ENCODE results near the gene TAOK3.

The TAOK3 gene

DNA sequence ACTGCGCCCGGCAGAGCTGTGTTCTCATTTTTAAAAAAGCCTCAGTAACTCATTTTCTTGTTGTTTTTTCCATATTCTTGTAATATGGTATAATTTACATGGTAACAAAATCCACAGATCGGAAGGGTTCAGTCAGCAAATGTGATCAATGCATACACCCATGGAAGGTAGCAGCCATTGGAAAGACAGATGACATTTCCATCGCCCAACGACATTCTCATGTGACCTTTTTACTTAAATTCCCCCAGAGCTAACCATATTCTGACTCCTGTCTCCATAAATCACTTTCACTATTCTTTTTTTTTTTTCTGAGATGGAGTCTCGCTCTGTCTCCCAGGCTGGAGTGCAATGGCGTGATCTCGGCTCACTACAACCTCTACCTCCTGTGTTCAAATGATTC, 231.9 kb downstream of the TAOK3 start:
- no peak overlapping the region for H2AFZ ChIP-seq (ENCODE audit: low read length)
- no peak overlapping the region for H3K4me2 ChIP-seq (ENCODE audit: low read length)
- no peaks in the 10 kb centered on the region for H4K20me1 ChIP-seq (ENCODE audit: insufficient read depth, low read length)
- peaks cover 12% of the 10 kb centered on the region; the same call in 1 of the 2 replicates for H3K79me2 ChIP-seq (ENCODE audit: insufficient read depth, low read length)
- H3K9me2 ChIP-seq (ENCODE audit: low read depth, low read length), result no peaks in the 10 kb centered on the region
- H3K9ac ChIP-seq (ENCODE audit: low read length), result no peak overlapping the region
- H3K4me3 ChIP-seq (ENCODE audit: low read depth, low read length, poor library complexity, severe bottlenecking), result no peak overlapping the region
- peaks cover 55% of the 10 kb centered on the region for H3K36me3 ChIP-seq (ENCODE audit: insufficient read depth, low read length)
- no peaks in the 10 kb centered on the region for H3K27me3 ChIP-seq (ENCODE audit: insufficient read depth, low read length)
- no peak for TF ChIP-seq EZH2 (IDR thresholded peaks at IDR 0.05; ENCODE audit: borderline replicate concordance, low read length)
- TF ChIP-seq, protein P1, sequence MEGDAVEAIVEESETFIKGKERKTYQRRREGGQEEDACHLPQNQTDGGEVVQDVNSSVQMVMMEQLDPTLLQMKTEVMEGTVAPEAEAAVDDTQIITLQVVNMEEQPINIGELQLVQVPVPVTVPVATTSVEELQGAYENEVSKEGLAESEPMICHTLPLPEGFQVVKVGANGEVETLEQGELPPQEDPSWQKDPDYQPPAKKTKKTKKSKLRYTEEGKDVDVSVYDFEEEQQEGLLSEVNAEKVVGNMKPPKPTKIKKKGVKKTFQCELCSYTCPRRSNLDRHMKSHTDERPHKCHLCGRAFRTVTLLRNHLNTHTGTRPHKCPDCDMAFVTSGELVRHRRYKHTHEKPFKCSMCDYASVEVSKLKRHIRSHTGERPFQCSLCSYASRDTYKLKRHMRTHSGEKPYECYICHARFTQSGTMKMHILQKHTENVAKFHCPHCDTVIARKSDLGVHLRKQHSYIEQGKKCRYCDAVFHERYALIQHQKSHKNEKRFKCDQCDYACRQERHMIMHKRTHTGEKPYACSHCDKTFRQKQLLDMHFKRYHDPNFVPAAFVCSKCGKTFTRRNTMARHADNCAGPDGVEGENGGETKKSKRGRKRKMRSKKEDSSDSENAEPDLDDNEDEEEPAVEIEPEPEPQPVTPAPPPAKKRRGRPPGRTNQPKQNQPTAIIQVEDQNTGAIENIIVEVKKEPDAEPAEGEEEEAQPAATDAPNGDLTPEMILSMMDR (IDR thresholded peaks at IDR 0.05; ENCODE audit: low read length), result no peak
- H3F3A ChIP-seq (ENCODE audit: insufficient read depth, low read length), result no peaks in the 10 kb centered on the region
- H3K9me3 ChIP-seq (ENCODE audit: low read length), result no peaks in the 10 kb centered on the region
- H3K27ac ChIP-seq (ENCODE audit: low read depth, low read length, poor library complexity, severe bottlenecking), result no peak overlapping the region
- H3K4me1 ChIP-seq (ENCODE audit: insufficient read depth, low read length, severe bottlenecking), result peaks cover 11% of the 10 kb centered on the region

DNA sequence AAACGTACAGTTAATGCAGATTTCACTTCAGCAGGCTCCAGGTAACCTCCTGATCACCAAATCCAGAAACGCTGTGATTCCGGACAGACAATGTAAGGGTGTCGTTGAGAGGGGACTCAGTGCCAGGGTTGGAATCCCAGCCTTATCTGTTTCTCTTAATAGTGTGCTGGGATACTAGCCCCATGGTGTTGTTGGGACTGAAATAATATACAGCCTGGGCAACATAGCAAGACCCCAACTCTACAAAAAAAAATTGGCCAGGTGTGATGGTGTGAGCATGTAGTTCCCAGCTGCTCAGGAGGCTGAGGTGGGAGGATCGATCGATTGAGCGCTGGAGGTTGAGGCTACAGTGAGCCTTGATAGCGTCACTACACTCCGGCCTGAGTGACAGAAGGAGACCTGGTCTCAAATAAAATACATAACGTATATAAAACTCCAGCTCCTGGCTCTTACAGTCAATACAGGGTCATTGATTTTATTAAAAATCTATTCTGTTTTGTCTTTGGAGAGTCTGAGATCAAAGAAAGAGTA, 235.5 kb downstream of the TAOK3 start:
- Histone ChIP-seq H3K36me3 (ENCODE audit: insufficient read depth, low read length) (peaks cover 28% of the 10 kb centered on the region), H3K4me3 (ENCODE audit: low read depth, low read length, poor library complexity, severe bottlenecking) (peak overlapping the region; percentile 84), H2AFZ (ENCODE audit: low read length) (no peak overlapping the region), H3K9ac (ENCODE audit: low read length) (peak overlapping the region; percentile 81), H3K4me1 (ENCODE audit: insufficient read depth, low read length, severe bottlenecking) (peaks cover 36% of the 10 kb centered on the region), H3K9me3 (ENCODE audit: low read length) (no peaks in the 10 kb centered on the region), H3K79me2 (ENCODE audit: insufficient read depth, low read length) (peaks cover 12% of the 10 kb centered on the region; the same call in 1 of the 2 replicates), H3K9me2 (ENCODE audit: low read depth, low read length) (no peaks in the 10 kb centered on the region), H3K27me3 (ENCODE audit: insufficient read depth, low read length) (no peaks in the 10 kb centered on the region), H4K20me1 (ENCODE audit: insufficient read depth, low read length) (no peaks in the 10 kb centered on the region), H3K4me2 (ENCODE audit: low read length) (peak overlapping the region; percentile 73), H3F3A (ENCODE audit: insufficient read depth, low read length) (no peaks in the 10 kb centered on the region), H3K27ac (ENCODE audit: low read depth, low read length, poor library complexity, severe bottlenecking) (no peak overlapping the region)
- TF ChIP-seq EZH2 (IDR thresholded peaks at IDR 0.05; ENCODE audit: borderline replicate concordance, low read length), result no peak
- TF ChIP-seq, protein P1 (IDR thresholded peaks at IDR 0.05; ENCODE audit: low read length), result no peak

DNA sequence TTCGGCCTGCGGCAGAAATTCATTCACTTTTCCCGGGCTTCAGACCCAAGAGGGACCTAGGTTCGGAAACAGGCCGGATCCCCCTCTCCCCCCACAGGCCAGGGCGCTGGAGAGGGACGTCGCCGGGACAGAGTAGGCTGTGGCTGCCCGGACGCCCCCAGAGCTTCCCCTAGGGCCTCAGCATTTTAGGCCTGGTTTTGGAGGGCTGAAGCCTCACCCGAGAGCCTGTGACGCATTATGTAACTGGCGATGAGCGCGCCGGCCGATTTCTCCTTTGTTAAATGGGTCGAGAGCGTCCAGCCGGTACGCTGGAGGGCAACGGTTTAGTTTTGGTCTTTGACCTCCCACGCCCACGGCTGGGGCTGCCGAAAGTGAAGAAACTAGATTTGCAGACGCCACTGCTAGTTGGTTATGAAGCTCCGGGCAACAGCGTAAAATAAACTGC, 236.1 kb downstream of the TAOK3 start:
- Histone ChIP-seq H3K9me2 (ENCODE audit: low read depth, low read length) (no peaks in the 10 kb centered on the region), H4K20me1 (ENCODE audit: insufficient read depth, low read length) (no peaks in the 10 kb centered on the region), H3K4me2 (ENCODE audit: low read length) (peak overlapping the region; percentile 73), H3K36me3 (ENCODE audit: insufficient read depth, low read length) (peaks cover 24% of the 10 kb centered on the region), H3K4me1 (ENCODE audit: insufficient read depth, low read length, severe bottlenecking) (peaks cover 42% of the 10 kb centered on the region), H3K9me3 (ENCODE audit: low read length) (no peaks in the 10 kb centered on the region), H3K79me2 (ENCODE audit: insufficient read depth, low read length) (peaks cover 12% of the 10 kb centered on the region; the same call in 1 of the 2 replicates), H3K4me3 (ENCODE audit: low read depth, low read length, poor library complexity, severe bottlenecking) (peak overlapping the region; percentile 84), H3K27ac (ENCODE audit: low read depth, low read length, poor library complexity, severe bottlenecking) (peak overlapping the region; percentile 9), H3F3A (ENCODE audit: insufficient read depth, low read length) (no peaks in the 10 kb centered on the region), H3K27me3 (ENCODE audit: insufficient read depth, low read length) (no peaks in the 10 kb centered on the region), H2AFZ (ENCODE audit: low read length) (no peak overlapping the region), H3K9ac (ENCODE audit: low read length) (peak overlapping the region; percentile 81)
- TF ChIP-seq, protein P1 (IDR thresholded peaks at IDR 0.05; ENCODE audit: low read length), result no peak
- TF ChIP-seq EZH2 (IDR thresholded peaks at IDR 0.05; ENCODE audit: borderline replicate concordance, low read length), result no peak

Data from OCI-LY1 (cell line).